Right lung (tissue), 10 donors: ENCODE results near the gene RBM14. TPM values are rescaled to one million over a fixed set of nuclear protein-coding genes. Genes with fewer than 3 reads are reported as not detected.
A peak's percentile ranks its signal among the peaks of the same experiment; 100 is the strongest.
"Not testable (repeated sequence)": the region's sequence is repeated elsewhere in the genome, so short reads cannot be mapped to it uniquely, and the experiment has no call there.

ENCODE experiments used
- DNase-seq, 2 donors: peaks; one replicate each; pipeline ENCODE4 v3.0.0-alpha.2; 2013
- long read RNA-seq, 8 donors: transcript quantifications; one replicate each; lab custom pipeline, GENCODE V29; 2026
- polyA plus RNA-seq, 5 donors: library from polyadenylated mRNA; unstranded; fragments of 120-200 nt; gene quantifications; one replicate each; pipeline versions ENCODE4 v1.2.1 to v1.2.3, GENCODE V29; 2013; ENCODE audit warnings: inconsistent platforms in 1 of 5, low replicate concordance in 1 of 5; ENCODE audit not compliant: insufficient read length in 5 of 5, insufficient read depth in 1 of 5

RBM14 gene
- 10 to 100 TPM; 69.2 to 90.3 (median 81.2) TPM for polyA plus RNA-seq
- long read RNA-seq, donor 1, partial matches to known transcripts, result 35 of 39 reads
- long read RNA-seq, donor 1, other reads (novel, unspliced or antisense), result 0 of 39 reads
- long read RNA-seq, donor 2, transcript RBM14-201 (3 exons, 2,828 nt), result major isoform, 6 of 26 reads
- long read RNA-seq, donor 2, partial matches to known transcripts, result 18 of 26 reads
- long read RNA-seq, donor 2, other reads (novel, unspliced or antisense), result 0 of 26 reads
- long read RNA-seq, donor 3, partial matches to known transcripts, result 34 of 42 reads
- long read RNA-seq, donor 3, other reads (novel, unspliced or antisense), result 0 of 42 reads
- long read RNA-seq, donor 4, partial matches to known transcripts, result 12 of 16 reads
- long read RNA-seq, donor 4, other reads (novel, unspliced or antisense), result 0 of 16 reads
- long read RNA-seq, donor 5, transcript RBM14-201 (3 exons, 2,828 nt), result major isoform, 8 of 35 reads
- long read RNA-seq, donor 5, partial matches to known transcripts, result 27 of 35 reads
- long read RNA-seq, donor 5, other reads (novel, unspliced or antisense), result 0 of 35 reads
- long read RNA-seq, donor 6, transcript RBM14-201 (3 exons, 2,828 nt), result major isoform, 9 of 38 reads
- long read RNA-seq, donor 6, partial matches to known transcripts, result 29 of 38 reads
- long read RNA-seq, donor 6, other reads (novel, unspliced or antisense), result 0 of 38 reads
- long read RNA-seq, donor 7, transcript RBM14-201 (3 exons, 2,828 nt), result major isoform, 8 of 22 reads
- long read RNA-seq, donor 7, partial matches to known transcripts, result 14 of 22 reads
- long read RNA-seq, donor 7, other reads (novel, unspliced or antisense), result 0 of 22 reads
- long read RNA-seq, donor 8, transcript RBM14-201 (3 exons, 2,828 nt), result major isoform, 6 of 6 reads
- long read RNA-seq, donor 8, partial matches to known transcripts, result 0 of 6 reads
- long read RNA-seq, donor 8, other reads (novel, unspliced or antisense), result 0 of 6 reads

- DNase-seq, result peak; percentile 99
Observed at GRCh38 chr11:66616379-66617154, at the start of gene RBM14. Gene RBM14, plus strand, starts transcription at chr11:66616630. Its CDS starts 91 bp downstream, at chr11:66616721.

- no peak for DNase-seq
Observed at GRCh38 chr11:66567787-66568123, 48.7 kb upstream of the RBM14 start.

GRCh38 chr11:66568124-66568916 lies 48.1 kb upstream of the RBM14 start, which contains the start of gene CTSF:
Gene CTSF, minus strand, starts transcription at chr11:66568606. Its CDS starts 120 bp downstream, at chr11:66568486.
- peak; percentile 54 to 63 for DNase-seq

- DNase-seq, result no peak
Observed at GRCh38 chr11:66569076-66569475, 47.4 kb upstream of the RBM14 start.

GRCh38 chr11:66570079-66570849 lies 46.2 kb upstream of the RBM14 start:
- no peak for DNase-seq

- DNase-seq, result no peak
Observed at GRCh38 chr11:66570850-66571180, 45.6 kb upstream of the RBM14 start.

- DNase-seq, result peak; percentile 40 to 57
Observed at GRCh38 chr11:66579017-66579606, 37.3 kb upstream of the RBM14 start.

- DNase-seq, result no peak
Observed at GRCh38 chr11:66580803-66581202, 35.6 kb upstream of the RBM14 start.

GRCh38 chr11:66581261-66581660 lies 35.2 kb upstream of the RBM14 start:
- no peak for DNase-seq

- DNase-seq, result not testable (repeated sequence)
Observed at GRCh38 chr11:66582565-66583147, 33.8 kb upstream of the RBM14 start.

GRCh38 chr11:66585447-66585846 lies 31.0 kb upstream of the RBM14 start:
- DNase-seq, result not testable (repeated sequence)

- no peak for DNase-seq
Observed at GRCh38 chr11:66586136-66586535, 30.3 kb upstream of the RBM14 start.

GRCh38 chr11:66589315-66589714 lies 27.1 kb upstream of the RBM14 start:
- not testable (repeated sequence) for DNase-seq

GRCh38 chr11:66589996-66590675 lies 26.3 kb upstream of the RBM14 start:
- no peak for DNase-seq

- DNase-seq, result no peak
Observed at GRCh38 chr11:66591175-66591574, 25.3 kb upstream of the RBM14 start.

GRCh38 chr11:66592457-66593302 lies 23.8 kb upstream of the RBM14 start, which contains the start of the genes CCDC87 and CCS:
Gene CCDC87, minus strand, starts transcription at chr11:66593063. Its CDS starts 48 bp downstream, at chr11:66593015.
Gene CCS, plus strand, starts transcription at chr11:66593185. Its CDS starts 77 bp downstream, at chr11:66593262.
- DNase-seq, result peak; percentile 95 to 97

GRCh38 chr11:66593303-66593635 lies 23.2 kb upstream of the RBM14 start:
- DNase-seq, result peak in 1 of 2 donors; percentile 30
